HepG2 (cell line): ENCODE measurements around the gene CACNA1H. TPM values are rescaled to one million over a fixed set of nuclear protein-coding genes. Genes with fewer than 3 reads are reported as not detected.

Experiments
- ARID2 ChIP-seq: sonication (generic); formaldehyde crosslinking; IDR thresholded peaks from 2 replicates; pipeline ENCODE4 v1.8.1; 2022; ENCODE audit warnings: mild to moderate bottlenecking, missing genetic modification reagents, borderline replicate concordance
- BRD4 ChIP-seq: sonication (generic); formaldehyde crosslinking; IDR thresholded peaks from 2 replicates; pipeline ENCODE4 v1.4.0; 2020; ENCODE audit warnings: missing genetic modification reagents
- DRAP1 ChIP-seq: IDR thresholded peaks from 2 replicates; pipeline ENCODE4 v1.6.1; 2016; ENCODE audit warnings: missing genetic modification reagents, missing compliant biosample characterization
- ETV6 ChIP-seq: sonication (generic); formaldehyde crosslinking; conservative IDR thresholded peaks from 2 replicates; pipeline ENCODE4 v1.4.0; 2020; ENCODE audit warnings: missing genetic modification reagents
- GFI1 ChIP-seq: sonication (generic); formaldehyde crosslinking; IDR thresholded peaks from 2 replicates; pipeline ENCODE4 v1.5.0; 2020; ENCODE audit warnings: missing genetic modification reagents, mild to moderate bottlenecking, borderline replicate concordance
- HMG20B ChIP-seq: conservative IDR thresholded peaks from 2 replicates; pipeline ENCODE4 v1.6.1; 2016; ENCODE audit warnings: missing genetic modification reagents, missing compliant biosample characterization
- HMGXB3 ChIP-seq: sonication (generic); formaldehyde crosslinking; IDR thresholded peaks from 2 replicates; pipeline ENCODE4 v1.4.0; 2020; ENCODE audit warnings: missing genetic modification reagents, borderline replicate concordance
- JUND ChIP-seq: sonication (generic); formaldehyde crosslinking; IDR thresholded peaks from 2 replicates; pipeline ENCODE4 v1.8.0; 2022; ENCODE audit warnings: mild to moderate bottlenecking, missing genetic modification reagents
- MEF2D ChIP-seq: sonication (generic); formaldehyde crosslinking; IDR thresholded peaks from 2 replicates; pipeline ENCODE4 v1.5.1; 2020; ENCODE audit warnings: mild to moderate bottlenecking, missing genetic modification reagents
- NPAS2 ChIP-seq: sonication (generic); formaldehyde crosslinking; IDR thresholded peaks from 2 replicates; pipeline ENCODE4 v1.8.0; 2022; ENCODE audit warnings: mild to moderate bottlenecking, missing genetic modification reagents, borderline replicate concordance
- PHF5A ChIP-seq: IDR thresholded peaks from one replicate; pipeline ENCODE4 v1.6.1; 2018; ENCODE audit warnings: low read depth, missing genetic modification reagents; ENCODE audit not compliant: unreplicated experiment
- PHF8 ChIP-seq: sonication (generic); formaldehyde crosslinking; IDR thresholded peaks from 2 replicates; pipeline ENCODE4 v1.5.0; 2020; ENCODE audit warnings: missing genetic modification reagents
- POLR2A ChIP-seq, 2 experiments: IDR thresholded peaks; 2 replicates each; pipeline ENCODE4 v1.6.1; 2011; ENCODE audit warnings: low read depth in 2 of 2, low read length in 2 of 2, mild to moderate bottlenecking in 1 of 2, moderate library complexity in 1 of 2; ENCODE audit not compliant: insufficient read depth in 1 of 2
- SP4 ChIP-seq: sonication (generic); formaldehyde crosslinking; IDR thresholded peaks from 2 replicates; pipeline ENCODE4 v1.8.1; 2023; ENCODE audit warnings: mild to moderate bottlenecking, missing genetic modification reagents
- TERF1 ChIP-seq: sonication (generic); formaldehyde crosslinking; IDR thresholded peaks from 2 replicates; pipeline ENCODE4 v1.8.0; 2022; ENCODE audit warnings: mild to moderate bottlenecking, missing genetic modification reagents, moderate library complexity
- TFAP4 ChIP-seq: sonication (generic); IDR thresholded peaks from 2 replicates; pipeline ENCODE4 v1.6.1; 2016; ENCODE audit warnings: low read depth, borderline replicate concordance
- YEATS4 ChIP-seq: sonication (generic); formaldehyde crosslinking; IDR thresholded peaks from 2 replicates; pipeline ENCODE4 v1.4.0; 2020; ENCODE audit warnings: missing genetic modification reagents, borderline replicate concordance
- ZFP37 ChIP-seq: sonication (generic); formaldehyde crosslinking; IDR thresholded peaks from 2 replicates; pipeline ENCODE4 v1.4.0; 2020; ENCODE audit warnings: missing genetic modification reagents, borderline replicate concordance
- ZFY ChIP-seq: sonication (generic); formaldehyde crosslinking; IDR thresholded peaks from 2 replicates; pipeline ENCODE4 v1.4.0; 2020; ENCODE audit warnings: missing genetic modification reagents
- ZNF605 ChIP-seq: sonication (generic); formaldehyde crosslinking; IDR thresholded peaks from 2 replicates; pipeline ENCODE4 v1.8.0; 2022; ENCODE audit warnings: mild to moderate bottlenecking, missing genetic modification reagents
- ZNF607 ChIP-seq: sonication (generic); formaldehyde crosslinking; IDR thresholded peaks from 2 replicates; pipeline ENCODE4 v1.5.1; 2020; ENCODE audit warnings: missing genetic modification reagents, mild to moderate bottlenecking, borderline replicate concordance
- ZNF619 ChIP-seq: sonication (generic); formaldehyde crosslinking; IDR thresholded peaks from 2 replicates; pipeline ENCODE4 v1.4.0; 2020; ENCODE audit warnings: mild to moderate bottlenecking, missing genetic modification reagents
- ZNF670 ChIP-seq: sonication (generic); formaldehyde crosslinking; IDR thresholded peaks from 2 replicates; pipeline ENCODE4 v1.8.0; 2022; ENCODE audit warnings: mild to moderate bottlenecking, missing genetic modification reagents, borderline replicate concordance
- ZNF737 ChIP-seq: sonication (generic); formaldehyde crosslinking; IDR thresholded peaks from 2 replicates; pipeline ENCODE4 v1.5.0; 2020; ENCODE audit warnings: missing genetic modification reagents, mild to moderate bottlenecking, borderline replicate concordance
- ZNF781 ChIP-seq: sonication (generic); formaldehyde crosslinking; IDR thresholded peaks from 2 replicates; pipeline ENCODE4 v1.5.1; 2020; ENCODE audit warnings: borderline replicate concordance, mild to moderate bottlenecking, missing genetic modification reagents; ENCODE audit errors: not compliant biosample characterization
- ZNF816 ChIP-seq: sonication (generic); formaldehyde crosslinking; IDR thresholded peaks from 2 replicates; pipeline ENCODE4 v1.8.0; 2022; ENCODE audit warnings: missing genetic modification reagents, mild to moderate bottlenecking, borderline replicate concordance
- polyA plus RNA-seq, 8 experiments: library from polyadenylated mRNA; depleted of rRNA in 3 of 8; stranded (reverse) in 7 of 8; unstranded in 1 of 8; fragments of >200 nt; fragmentation: Illumina TruSeq in 4 of 8; extraction: Trizol in 4 of 8; gene quantifications; 2 replicates each; pipeline versions ENCODE4 v1.2.1 to v1.2.3, GENCODE V29; 2011 to 2016; ENCODE audit warnings: low read depth in 4 of 8, missing spikeins in 1 of 8, mixed read lengths in 1 of 8; ENCODE audit not compliant: insufficient read depth in 1 of 8
- total RNA-seq, 5 experiments: library from RNA; depleted of rRNA; stranded (reverse); fragments of >200 nt; fragmentation: Illumina TruSeq; extraction: Trizol; gene quantifications; 2 replicates each; pipeline ENCODE4 v1.2.3, GENCODE V29; 2016; ENCODE audit warnings: low read depth in 1 of 5

The CACNA1H gene
- total and polyA plus RNA-seq, 2 of the 13 experiments (the other 11 are each of a cell fraction or from before 2014, with no cell fraction given), result 0.40 to 1.8 TPM

GRCh38 chr16:1137604-1138003 lies 15.3 kb upstream of the CACNA1H start (continued):
- TF ChIP-seq HMGXB3 (no peak), ZNF670 (CRISPR knock-in tag) (peak; percentile 68; the same call in 1 of the 2 replicates), ZFY (CRISPR knock-in tag) (no peak), PHF8 (CRISPR knock-in tag) (no peak), ZNF605 (no peak), MEF2D (no peak), GFI1 (no peak), POLR2A (IDR thresholded peaks at IDR 0.05; ENCODE audit: insufficient read depth in 1 of 2, low read depth in 2 of 2, low read length in 2 of 2) (no peak), DRAP1 (no peak), ZNF737 (CRISPR knock-in tag) (no peak), HMG20B (no peak), TFAP4 (no peak), NPAS2 (no peak), PHF5A (CRISPR knock-in tag) (no peak), ETV6 (no peak), ZNF816 (CRISPR knock-in tag) (0 out of 2 replicates have a peak, but pooled peaks have one; percentile 44), ZFP37 (CRISPR knock-in tag) (no peak), ZNF607 (0 out of 2 replicates have a peak, but pooled peaks have one; percentile 41), TERF1 (CRISPR knock-in tag) (no peak), ZNF619 (CRISPR knock-in tag) (no peak), SP4 (CRISPR knock-in tag) (no peak), ZNF781 (CRISPR knock-in tag) (no peak), JUND (no peak), BRD4 (CRISPR knock-in tag) (no peak), YEATS4 (CRISPR knock-in tag) (no peak), ARID2 (CRISPR knock-in tag) (no peak)
